Endodermal cell (in vitro differentiated cells): Measurements from ENCODE around the gene COA5. TPM values are rescaled to one million over a fixed set of nuclear protein-coding genes. Genes with fewer than 3 reads are reported as not detected.

Experiments used
- DNase-seq: peaks from one replicate; pipeline ENCODE4 v3.0.0-alpha.2; 2017
- H3K27ac ChIP-seq: 2 replicates; pipeline ENCODE4 v1.5.1; 2013; ENCODE audit warnings: mild to moderate bottlenecking, low read depth, low read length, moderate library complexity
- H3K27me3 ChIP-seq: 2 replicates; pipeline ENCODE4 v1.6.1; 2013; ENCODE audit warnings: mild to moderate bottlenecking, low read length, moderate library complexity; ENCODE audit not compliant: insufficient read depth, control insufficient read depth, poor library complexity, severe bottlenecking
- H3K36me3 ChIP-seq: 2 replicates; pipeline ENCODE4 v1.7.0; 2013; ENCODE audit warnings: mild to moderate bottlenecking, low read length, moderate library complexity; ENCODE audit not compliant: control insufficient read depth, insufficient read depth
- H3K4me1 ChIP-seq: one replicate; pipeline ENCODE4 v1.7.0; 2013; ENCODE audit warnings: low read length; ENCODE audit not compliant: control insufficient read depth, insufficient read depth
- H3K4me3 ChIP-seq: 2 replicates; pipeline ENCODE4 v1.5.1; 2013; ENCODE audit warnings: mild to moderate bottlenecking, low read length, moderate library complexity
- H3K9ac ChIP-seq: 2 replicates; pipeline ENCODE4 v1.6.1; 2013; ENCODE audit warnings: mild to moderate bottlenecking, low read length, moderate library complexity; ENCODE audit not compliant: poor library complexity, severe bottlenecking; ENCODE audit errors: extremely low read depth
- H3K9me3 ChIP-seq: 2 replicates; pipeline ENCODE4 v1.6.1; 2013; ENCODE audit warnings: mild to moderate bottlenecking, low read length, moderate library complexity; ENCODE audit not compliant: control insufficient read depth
- H3K27ac Mint-ChIP-seq: 2 replicates; pipeline ENCODE4 v1.8.0; 2020; ENCODE audit warnings: mixed read lengths
- H3K27me3 Mint-ChIP-seq: 2 replicates; pipeline ENCODE4 v1.8.0; 2021; ENCODE audit warnings: mild to moderate bottlenecking, mixed read lengths; ENCODE audit not compliant: insufficient read depth
- H3K36me3 Mint-ChIP-seq: 2 replicates; pipeline ENCODE4 v1.8.0; 2020; ENCODE audit warnings: low read depth, mixed read lengths
- H3K4me1 Mint-ChIP-seq: 2 replicates; pipeline ENCODE4 v1.8.0; 2020; ENCODE audit warnings: mixed read lengths
- H3K4me3 Mint-ChIP-seq: 2 replicates; pipeline ENCODE4 v1.8.0; 2020; ENCODE audit warnings: mild to moderate bottlenecking, moderate library complexity, mixed read lengths
- H3K9me3 Mint-ChIP-seq: 2 replicates; pipeline ENCODE4 v1.8.0; 2020; ENCODE audit warnings: mild to moderate bottlenecking, mixed read lengths
- CTCF ChIP-seq: fragments of 200-600 bp; sonication (generic); conservative IDR thresholded peaks from 2 replicates; pipeline ENCODE4 v1.5.0; 2021; ENCODE audit warnings: antibody characterized with exemption, mild to moderate bottlenecking
- WGBS, 2 experiments: methylation state at CpG; one replicate each; pipeline versions ENCODE4 v1.1.5 to v1.1.7; 2013; ENCODE audit warnings: missing lambda C conversion rate in 2 of 2, mixed read lengths in 1 of 2; ENCODE audit not compliant: insufficient coverage in 1 of 2, insufficient read length in 1 of 2; 5-methylcytosine and 5-hydroxymethylcytosine counted together
- total RNA-seq, 2 donors: library from RNA; stranded (reverse); fragmentation: NEBNext Ultra II Directional in 1 of 2; extraction: Animal tissue kit (Norgen Biotek cat#: 25700) in 1 of 2; gene quantifications; 2 replicates in 1 of 2; 3 replicates in 1 of 2; pipeline ENCODE4 v1.2.1, GENCODE V29; 2021

COA5 gene
- total RNA-seq, 2 donors from 2014 or later, result 34.1 to 44.9 TPM

DNA sequence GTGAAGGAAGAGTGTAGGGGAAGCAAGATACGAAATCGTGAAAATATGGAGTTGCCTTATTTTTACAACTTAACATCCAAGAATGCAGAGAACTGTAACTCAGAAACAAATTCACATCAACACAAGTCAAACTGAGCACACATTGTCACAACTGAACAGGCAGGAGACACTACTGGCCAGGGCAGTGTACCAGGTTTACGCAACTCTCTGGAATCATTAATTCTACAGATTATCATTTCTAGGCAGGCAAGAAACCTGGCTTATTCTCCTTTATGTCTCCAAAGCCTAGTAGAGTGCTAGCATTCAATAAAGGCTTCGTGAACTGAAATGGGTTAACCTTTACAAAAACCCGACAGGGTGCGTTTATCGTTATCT, 584 bp downstream of the COA5 start:
- 10 to 19% methylated on average over 6 to 7 of the region's 7 CpGs for WGBS, 2 experiments

GRCh38 chr2:98607104-98607503, 1.2 kb downstream of the COA5 start:
- H3K4me3 Mint-ChIP-seq, result peak overlapping the region; percentile 71
- H3K9me3 ChIP-seq, result no peaks in the 10 kb centered on the region
- H3K27ac ChIP-seq, result no peak overlapping the region
- H3K4me1 ChIP-seq, result peaks cover 6% of the 10 kb centered on the region
- TF ChIP-seq CTCF, result no peak
- peaks cover 28% of the 10 kb centered on the region for H3K36me3 Mint-ChIP-seq
- no peak overlapping the region for H3K27ac Mint-ChIP-seq
- H3K4me3 ChIP-seq, result peak overlapping the region; percentile 91
- no peaks in the 10 kb centered on the region for H3K27me3 Mint-ChIP-seq
- H3K9me3 Mint-ChIP-seq, result no peaks in the 10 kb centered on the region
- H3K36me3 ChIP-seq, result peaks cover 25% of the 10 kb centered on the region
- WGBS, 2 experiments, result 86 to 90% methylated on average over 4 to 6 of the region's 6 CpGs
- DNase-seq, result no peak
- H3K9ac ChIP-seq, result peak overlapping the region; percentile 95
- peaks cover 68% of the 10 kb centered on the region for H3K4me1 Mint-ChIP-seq
- H3K27me3 ChIP-seq, result no peaks in the 10 kb centered on the region

More for the DNA sequence above, 584 bp downstream of the COA5 start:
- Histone ChIP-seq H3K36me3 (peaks cover 30% of the 10 kb centered on the region), H3K27ac (peak overlapping the region; percentile 73), H3K4me3 (peak overlapping the region; percentile 91), H3K4me1 (peaks cover 8% of the 10 kb centered on the region), H3K9me3 (no peaks in the 10 kb centered on the region), H3K9ac (peak overlapping the region; percentile 95), H3K27me3 (no peaks in the 10 kb centered on the region)
- peak overlapping the region; percentile 71 for H3K4me3 Mint-ChIP-seq
- DNase-seq, result no peak
- H3K27ac Mint-ChIP-seq, result peak overlapping the region; percentile 88
- peaks cover 66% of the 10 kb centered on the region for H3K4me1 Mint-ChIP-seq
- peaks cover 27% of the 10 kb centered on the region for H3K36me3 Mint-ChIP-seq
- TF ChIP-seq CTCF, result no peak
- H3K27me3 Mint-ChIP-seq, result no peaks in the 10 kb centered on the region
- no peaks in the 10 kb centered on the region for H3K9me3 Mint-ChIP-seq

GRCh38 chr2:98606431-98606830, 1.9 kb downstream of the COA5 start:
- H3K27ac Mint-ChIP-seq, result no peak overlapping the region
- H3K4me3 Mint-ChIP-seq, result peak overlapping the region; percentile 71
- Histone ChIP-seq H3K36me3 (peaks cover 28% of the 10 kb centered on the region), H3K27ac (no peak overlapping the region), H3K27me3 (no peaks in the 10 kb centered on the region), H3K4me3 (peak overlapping the region; percentile 91), H3K4me1 (peaks cover 9% of the 10 kb centered on the region), H3K9ac (no peak overlapping the region), H3K9me3 (no peaks in the 10 kb centered on the region)
- peaks cover 65% of the 10 kb centered on the region for H3K4me1 Mint-ChIP-seq
- DNase-seq, result no peak
- H3K36me3 Mint-ChIP-seq, result peaks cover 30% of the 10 kb centered on the region
- 94 to 95% methylated on average over 7 of the region's 7 CpGs for WGBS, 2 experiments
- TF ChIP-seq CTCF, result no peak
- H3K27me3 Mint-ChIP-seq, result no peaks in the 10 kb centered on the region
- no peaks in the 10 kb centered on the region for H3K9me3 Mint-ChIP-seq
